Vagina (tissue), 2 donors: ENCODE results near the gene OMP. TPM values are rescaled to one million over a fixed set of nuclear protein-coding genes. Genes with fewer than 3 reads are reported as not detected.

Source experiments
- DNase-seq, 2 donors: peaks; one replicate each; pipeline ENCODE4 v3.0.0-alpha.2; 2017; ENCODE audit errors: extremely low spot score in 2 of 2
- H3K27ac ChIP-seq: fragments of 200-600 bp; sonication (generic); one replicate; pipeline ENCODE4 v1.5.1; 2019
- H3K27me3 ChIP-seq: fragments of 200-600 bp; sonication (generic); one replicate; pipeline ENCODE4 v1.5.1; 2019
- H3K36me3 ChIP-seq, 2 donors: fragments of 200-600 bp; sonication (generic); one replicate each; pipeline ENCODE4 v1.5.1; 2017 to 2019
- H3K4me1 ChIP-seq: fragments of 200-600 bp; sonication (generic); one replicate; pipeline ENCODE4 v1.5.1; 2019
- H3K4me3 ChIP-seq, 2 donors: fragments of 200-600 bp; sonication (generic); 1 replicate in 1 of 2; 2 replicates in 1 of 2; pipeline ENCODE4 v1.5.1; 2016 to 2019
- H3K9me3 ChIP-seq: fragments of 200-600 bp; sonication (generic); one replicate; pipeline ENCODE4 v1.5.1; 2019
- CTCF ChIP-seq, 3 experiments: fragments of 450-650 bp in 2 of 3; fragments of 200-600 bp in 1 of 3; sonication (generic) in 1 of 3; IDR thresholded peaks; one replicate each; pipeline ENCODE4 v1.5.1; 2017 to 2019; ENCODE audit warnings: antibody characterized with exemption in 3 of 3, mild to moderate bottlenecking in 2 of 3, moderate library complexity in 2 of 3
- POLR2A ChIP-seq, 2 donors: fragments of 450-650 bp; IDR thresholded peaks; one replicate each; pipeline ENCODE4 v1.6.1; 2017; ENCODE audit warnings: antibody characterized with exemption in 2 of 2, mild to moderate bottlenecking in 2 of 2, moderate library complexity in 2 of 2
- POLR2AphosphoS5 ChIP-seq, 2 donors: sonication (generic); formaldehyde crosslinking; IDR thresholded peaks; one replicate each; pipeline ENCODE4 v1.9.0; 2017; ENCODE audit warnings: antibody characterized with exemption in 2 of 2, mild to moderate bottlenecking in 2 of 2, low read depth in 1 of 2; ENCODE audit not compliant: insufficient read depth in 1 of 2
- intact Hi-C: fragments of 100-400 bp; cut with DNase I; formaldehyde crosslinking; loops from one replicate; pipeline ENCODE4 v1.15.1; 2023
- total RNA-seq: library from RNA; depleted of rRNA; stranded (reverse); fragments of >200 nt; gene quantifications from one replicate; pipeline ENCODE4 v1.2.3, GENCODE V29; 2016

OMP gene
- total RNA-seq, 1 donor from 2014 or later = not detected

- Histone ChIP-seq H3K4me1 (no peaks in the 10 kb centered on the region), H3K4me3 (no peak overlapping the region), H3K9me3 (no peaks in the 10 kb centered on the region), H3K27me3 (no peaks in the 10 kb centered on the region), H3K27ac (no peak overlapping the region), H3K36me3 (no peaks in the 10 kb centered on the region)
- TF ChIP-seq POLR2A (IDR thresholded peaks at IDR 0.05) (no peak), POLR2AphosphoS5 (IDR thresholded peaks at IDR 0.05; ENCODE audit: insufficient read depth in 1 of 2, low read depth in 1 of 2) (no peak), CTCF (IDR thresholded peaks at IDR 0.05) (no peak)
- intact Hi-C loops = loop anchor here (5.0 kb wide), 1 partner anchor 43 kb away; no protein-coding TSS in a partner anchor
- DNase-seq = no peak
Measured at GRCh38 chr11:77090373-77091111, 12.1 kb upstream of the OMP start.

- Histone ChIP-seq H3K9me3 (no peaks in the 10 kb centered on the region), H3K4me3 (no peak overlapping the region), H3K27ac (no peak overlapping the region), H3K36me3 (no peaks in the 10 kb centered on the region), H3K4me1 (no peaks in the 10 kb centered on the region), H3K27me3 (no peaks in the 10 kb centered on the region)
- intact Hi-C loops = loop anchor here (5.0 kb wide), 1 partner anchor 44 kb away; no protein-coding TSS in a partner anchor
- no peak for TF ChIP-seq POLR2A (IDR thresholded peaks at IDR 0.05)
- peak; percentile 93 to 99 (median 95) for TF ChIP-seq CTCF (IDR thresholded peaks at IDR 0.05)
- peak in 1 of 2 donors; percentile 22 for TF ChIP-seq POLR2AphosphoS5 (IDR thresholded peaks at IDR 0.05; ENCODE audit: insufficient read depth in 1 of 2, low read depth in 1 of 2)
- DNase-seq = no peak
Measured at GRCh38 chr11:77091146-77091940, 11.3 kb upstream of the OMP start.

GRCh38 chr11:77092382-77092781, 10.3 kb upstream of the OMP start:
- H3K4me1 ChIP-seq = no peaks in the 10 kb centered on the region
- TF ChIP-seq POLR2AphosphoS5 (IDR thresholded peaks at IDR 0.05; ENCODE audit: insufficient read depth in 1 of 2, low read depth in 1 of 2) (no peak), POLR2A (IDR thresholded peaks at IDR 0.05) (no peak), CTCF (IDR thresholded peaks at IDR 0.05) (no peak)
- no peaks in the 10 kb centered on the region for H3K9me3 ChIP-seq
- H3K4me3 ChIP-seq = no peak overlapping the region
- no peaks in the 10 kb centered on the region for H3K27me3 ChIP-seq
- no peaks in the 10 kb centered on the region for H3K36me3 ChIP-seq
- no peak overlapping the region for H3K27ac ChIP-seq
- intact Hi-C loops = loop anchor here (5.0 kb wide), 1 partner anchor 45 kb away; no protein-coding TSS in a partner anchor
- DNase-seq = no peak

GRCh38 chr11:77093056-77093891, 9.4 kb upstream of the OMP start:
- H3K27ac ChIP-seq = no peak overlapping the region
- H3K4me3 ChIP-seq = no peak overlapping the region
- no peaks in the 10 kb centered on the region for H3K36me3 ChIP-seq
- H3K4me1 ChIP-seq = no peaks in the 10 kb centered on the region
- H3K9me3 ChIP-seq = no peaks in the 10 kb centered on the region
- intact Hi-C loops = loop anchor here (5.0 kb wide), 1 partner anchor 46 kb away; no protein-coding TSS in a partner anchor
- TF ChIP-seq CTCF (IDR thresholded peaks at IDR 0.05) (no peak), POLR2A (IDR thresholded peaks at IDR 0.05) (no peak), POLR2AphosphoS5 (IDR thresholded peaks at IDR 0.05; ENCODE audit: insufficient read depth in 1 of 2, low read depth in 1 of 2) (no peak)
- no peak for DNase-seq
- H3K27me3 ChIP-seq = no peaks in the 10 kb centered on the region
